ENCODE data around the gene CORO7.

GRCh38 chr16:4381072-4381934, 35.1 kb downstream of the CORO7 start:
- TF ChIP-seq CTCF (IDR thresholded peaks at IDR 0.05; ENCODE audit: low read depth, low read length, poor library complexity, severe bottlenecking), result no peak
- no peak for TF ChIP-seq EZH2phosphoT487 (IDR thresholded peaks at IDR 0.05; ENCODE audit: borderline replicate concordance, low read length)

Measured in DOHH2 (cell line).